Breast epithelium (tissue), 3 donors: Measurements from ENCODE around the gene F10.

Experiments
- POLR2A ChIP-seq: fragments of 450-650 bp; IDR thresholded peaks from one replicate; pipeline ENCODE4 v1.6.1; 2016; ENCODE audit warnings: antibody characterized with exemption, mild to moderate bottlenecking, moderate library complexity
- TF ChIP-seq, protein P1 (sequence below), 3 donors: fragments of 450-650 bp; IDR thresholded peaks; one replicate each; pipeline ENCODE4 v1.5.1; 2016 to 2017; ENCODE audit warnings: antibody characterized with exemption in 3 of 3, mild to moderate bottlenecking in 3 of 3, moderate library complexity in 3 of 3

DNA sequence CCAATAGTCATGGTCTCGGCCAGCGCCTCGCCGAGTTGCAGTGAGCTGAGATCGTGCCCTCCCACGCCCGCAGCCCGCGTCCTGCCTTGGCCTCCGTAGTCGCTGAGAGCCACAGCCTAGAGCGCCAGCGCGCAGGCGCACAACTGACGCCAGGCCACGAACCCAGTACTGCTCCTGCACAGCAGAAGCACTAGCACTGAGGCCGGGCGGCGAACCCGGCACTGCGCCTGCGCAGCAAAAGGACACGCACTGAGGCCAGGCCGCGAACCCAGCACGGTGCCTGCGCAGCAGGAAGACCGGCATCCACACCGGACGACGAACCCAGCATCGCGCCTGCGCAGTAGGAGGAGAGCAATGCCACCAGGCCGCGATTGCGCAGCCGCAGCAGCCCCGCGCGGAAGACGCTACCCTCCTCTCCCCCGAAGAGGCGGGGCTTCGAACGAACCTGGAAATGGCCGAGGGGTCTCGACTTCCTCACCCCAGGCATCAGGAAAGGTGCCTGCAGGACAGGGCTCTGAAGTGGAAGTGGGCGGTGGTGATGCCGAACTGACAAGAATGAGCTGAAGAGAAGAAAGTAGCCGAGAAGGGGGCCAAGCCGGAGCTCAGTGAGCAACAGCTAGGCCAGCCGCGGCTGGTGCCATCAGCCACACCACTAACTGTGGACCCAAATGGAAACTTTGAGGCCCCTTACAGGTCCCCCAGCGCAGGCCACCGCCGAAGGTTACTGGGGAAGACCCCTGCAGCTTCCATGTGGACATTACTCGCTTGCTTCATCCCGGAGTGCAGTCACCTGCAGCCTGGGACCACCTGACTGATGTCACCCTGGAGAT is 7.5 kb downstream of the F10 start:
- TF ChIP-seq, protein P1, sequence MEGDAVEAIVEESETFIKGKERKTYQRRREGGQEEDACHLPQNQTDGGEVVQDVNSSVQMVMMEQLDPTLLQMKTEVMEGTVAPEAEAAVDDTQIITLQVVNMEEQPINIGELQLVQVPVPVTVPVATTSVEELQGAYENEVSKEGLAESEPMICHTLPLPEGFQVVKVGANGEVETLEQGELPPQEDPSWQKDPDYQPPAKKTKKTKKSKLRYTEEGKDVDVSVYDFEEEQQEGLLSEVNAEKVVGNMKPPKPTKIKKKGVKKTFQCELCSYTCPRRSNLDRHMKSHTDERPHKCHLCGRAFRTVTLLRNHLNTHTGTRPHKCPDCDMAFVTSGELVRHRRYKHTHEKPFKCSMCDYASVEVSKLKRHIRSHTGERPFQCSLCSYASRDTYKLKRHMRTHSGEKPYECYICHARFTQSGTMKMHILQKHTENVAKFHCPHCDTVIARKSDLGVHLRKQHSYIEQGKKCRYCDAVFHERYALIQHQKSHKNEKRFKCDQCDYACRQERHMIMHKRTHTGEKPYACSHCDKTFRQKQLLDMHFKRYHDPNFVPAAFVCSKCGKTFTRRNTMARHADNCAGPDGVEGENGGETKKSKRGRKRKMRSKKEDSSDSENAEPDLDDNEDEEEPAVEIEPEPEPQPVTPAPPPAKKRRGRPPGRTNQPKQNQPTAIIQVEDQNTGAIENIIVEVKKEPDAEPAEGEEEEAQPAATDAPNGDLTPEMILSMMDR (IDR thresholded peaks at IDR 0.05), result no peak
- TF ChIP-seq POLR2A, result no peak
